ENCODE measurements around the gene C2CD2. TPM values are rescaled to one million over a fixed set of nuclear protein-coding genes. Genes with fewer than 3 reads are reported as not detected.

The C2CD2 gene
- total RNA-seq, 2 donors from 2014 or later: 10.4 to 25.4 TPM

DNA sequence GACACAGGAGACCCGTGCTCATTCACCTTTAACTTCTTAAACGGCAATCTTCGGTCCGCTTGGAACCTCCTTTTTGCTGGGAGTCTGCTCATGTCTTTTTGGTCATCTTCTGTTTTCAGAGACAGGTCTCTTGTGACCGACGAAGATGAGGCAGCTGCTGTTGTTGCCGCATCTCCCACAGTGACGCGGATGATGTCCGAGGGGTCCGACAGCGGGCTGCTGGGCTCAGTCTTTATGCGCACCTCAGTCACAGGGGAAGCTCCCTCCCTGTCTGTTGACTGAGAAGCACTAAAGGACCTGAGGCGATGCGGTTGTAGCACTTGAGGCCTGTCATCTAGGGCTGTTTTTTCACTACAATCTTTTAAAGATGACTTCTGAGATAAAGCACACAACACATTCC lies 38.8 kb upstream of the C2CD2 start:
- no peak overlapping the region for H3K4me3 ChIP-seq
- no peaks in the 10 kb centered on the region for H3K4me1 ChIP-seq
- TF ChIP-seq POLR2A (IDR thresholded peaks at IDR 0.05): no peak
- TF ChIP-seq, protein P1, sequence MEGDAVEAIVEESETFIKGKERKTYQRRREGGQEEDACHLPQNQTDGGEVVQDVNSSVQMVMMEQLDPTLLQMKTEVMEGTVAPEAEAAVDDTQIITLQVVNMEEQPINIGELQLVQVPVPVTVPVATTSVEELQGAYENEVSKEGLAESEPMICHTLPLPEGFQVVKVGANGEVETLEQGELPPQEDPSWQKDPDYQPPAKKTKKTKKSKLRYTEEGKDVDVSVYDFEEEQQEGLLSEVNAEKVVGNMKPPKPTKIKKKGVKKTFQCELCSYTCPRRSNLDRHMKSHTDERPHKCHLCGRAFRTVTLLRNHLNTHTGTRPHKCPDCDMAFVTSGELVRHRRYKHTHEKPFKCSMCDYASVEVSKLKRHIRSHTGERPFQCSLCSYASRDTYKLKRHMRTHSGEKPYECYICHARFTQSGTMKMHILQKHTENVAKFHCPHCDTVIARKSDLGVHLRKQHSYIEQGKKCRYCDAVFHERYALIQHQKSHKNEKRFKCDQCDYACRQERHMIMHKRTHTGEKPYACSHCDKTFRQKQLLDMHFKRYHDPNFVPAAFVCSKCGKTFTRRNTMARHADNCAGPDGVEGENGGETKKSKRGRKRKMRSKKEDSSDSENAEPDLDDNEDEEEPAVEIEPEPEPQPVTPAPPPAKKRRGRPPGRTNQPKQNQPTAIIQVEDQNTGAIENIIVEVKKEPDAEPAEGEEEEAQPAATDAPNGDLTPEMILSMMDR (IDR thresholded peaks at IDR 0.05): no peak
- no peak for ATAC-seq
- H3K27me3 ChIP-seq: no peaks in the 10 kb centered on the region
- no peak for DNase-seq
- intact Hi-C loops (cut with DNase I): no loop called here
- WGBS, 2 donors: 95 to 98% methylated on average over 15 of the region's 15 CpGs
- no peak overlapping the region for H3K27ac ChIP-seq
- no peaks in the 10 kb centered on the region for H3K9me3 ChIP-seq
- H3K36me3 ChIP-seq (replicated peaks in 1 of 2; ENCODE audit: insufficient read depth in 1 of 2, low read depth in 2 of 2): peaks cover 0 to 8% of the 10 kb centered on the region in 2 donors

DNA sequence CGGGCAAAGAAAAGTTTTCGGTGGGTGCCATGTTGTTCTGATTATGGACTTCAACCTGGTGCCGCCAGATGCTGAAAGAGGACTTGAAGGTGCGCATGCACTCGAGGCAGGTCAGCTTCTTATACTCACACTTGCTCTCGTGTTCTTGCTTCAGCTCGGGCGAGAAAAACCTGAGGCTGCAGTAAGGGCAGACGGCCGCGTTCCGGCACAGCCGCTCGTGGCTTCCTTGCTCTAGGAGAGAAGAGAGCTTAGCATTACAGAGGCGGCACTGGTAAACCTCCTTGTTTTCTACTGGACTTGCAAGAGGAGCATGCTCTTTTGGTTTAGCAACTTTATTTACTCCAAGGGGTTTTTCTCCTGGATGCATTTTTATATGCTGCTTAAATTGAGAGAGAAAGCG lies 37.8 kb upstream of the C2CD2 start:
- Histone ChIP-seq H3K9me3 (no peaks in the 10 kb centered on the region), H3K27me3 (no peaks in the 10 kb centered on the region), H3K4me3 (no peak overlapping the region), H3K27ac (no peak overlapping the region), H3K36me3 (replicated peaks in 1 of 2; ENCODE audit: insufficient read depth in 1 of 2, low read depth in 2 of 2) (peaks cover 0 to 8% of the 10 kb centered on the region in 2 donors), H3K4me1 (no peaks in the 10 kb centered on the region)
- TF ChIP-seq, protein P1 (IDR thresholded peaks at IDR 0.05): no peak
- TF ChIP-seq POLR2A (IDR thresholded peaks at IDR 0.05): no peak
- no peak for ATAC-seq
- DNase-seq: no peak
- intact Hi-C loops (cut with DNase I): no loop called here
- 95 to 98% methylated on average over 16 of the region's 16 CpGs for WGBS, 2 donors

DNA sequence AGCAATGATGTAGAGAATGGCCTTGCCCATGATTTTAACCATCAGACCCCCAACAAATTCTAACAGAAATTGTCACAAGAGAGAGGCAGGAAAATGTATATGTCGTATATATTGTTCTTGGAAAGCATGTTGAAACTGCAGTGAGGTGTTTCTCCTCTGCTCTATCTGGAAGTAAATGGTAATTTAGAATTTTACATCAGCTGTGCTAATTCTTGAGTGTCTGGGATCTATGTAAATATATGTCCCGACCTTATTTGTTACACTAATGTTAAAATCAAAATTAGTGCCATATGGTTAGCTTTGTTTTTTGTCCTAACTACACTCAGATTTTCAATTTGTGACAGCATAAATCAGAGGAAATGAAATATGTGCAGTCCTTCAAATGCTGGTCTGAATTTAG lies 35.9 kb upstream of the C2CD2 start:
- TF ChIP-seq, protein P1 (IDR thresholded peaks at IDR 0.05): no peak
- H3K4me3 ChIP-seq: no peak overlapping the region
- no peak overlapping the region for H3K27ac ChIP-seq
- no peaks in the 10 kb centered on the region for H3K27me3 ChIP-seq
- H3K9me3 ChIP-seq: no peaks in the 10 kb centered on the region
- 89 to 93% methylated on average over 2 of the region's 2 CpGs for WGBS, 2 donors
- ATAC-seq (no peak), DNase-seq (no peak)
- H3K36me3 ChIP-seq (replicated peaks in 1 of 2; ENCODE audit: insufficient read depth in 1 of 2, low read depth in 2 of 2): peaks cover 0 to 8% of the 10 kb centered on the region in 2 donors
- H3K4me1 ChIP-seq: no peaks in the 10 kb centered on the region
- intact Hi-C loops (cut with DNase I): no loop called here

DNA sequence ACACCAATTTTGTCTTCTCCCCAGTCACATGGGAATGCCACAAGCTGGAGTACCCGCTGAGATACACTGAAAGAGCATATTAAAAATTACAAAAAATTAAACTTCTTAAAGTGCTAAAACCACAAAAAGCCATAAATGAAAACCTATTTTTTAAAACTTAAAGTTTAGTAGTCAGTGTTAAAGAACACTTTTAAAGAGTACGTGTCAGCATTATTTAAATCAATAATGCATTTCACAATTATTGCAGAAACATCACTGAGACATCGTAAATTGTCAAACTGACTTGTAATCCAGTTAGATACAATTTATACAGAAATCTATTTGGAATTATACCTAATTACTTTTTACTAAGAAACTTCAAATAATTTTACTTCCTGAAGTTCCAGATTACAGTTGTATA lies 33.5 kb upstream of the C2CD2 start:
- intact Hi-C loops (cut with DNase I): no loop called here
- ATAC-seq: no peak
- Histone ChIP-seq H3K4me3 (no peak overlapping the region), H3K9me3 (no peaks in the 10 kb centered on the region), H3K27me3 (no peaks in the 10 kb centered on the region), H3K27ac (no peak overlapping the region), H3K4me1 (no peaks in the 10 kb centered on the region), H3K36me3 (replicated peaks in 1 of 2; ENCODE audit: insufficient read depth in 1 of 2, low read depth in 2 of 2) (peaks cover 0 to 6% of the 10 kb centered on the region in 2 donors)
- TF ChIP-seq, protein P1 (IDR thresholded peaks at IDR 0.05): no peak
- TF ChIP-seq POLR2A (IDR thresholded peaks at IDR 0.05): no peak
- 88 to 91% methylated on average over 3 of the region's 3 CpGs for WGBS, 2 donors
- DNase-seq: no peak

DNA sequence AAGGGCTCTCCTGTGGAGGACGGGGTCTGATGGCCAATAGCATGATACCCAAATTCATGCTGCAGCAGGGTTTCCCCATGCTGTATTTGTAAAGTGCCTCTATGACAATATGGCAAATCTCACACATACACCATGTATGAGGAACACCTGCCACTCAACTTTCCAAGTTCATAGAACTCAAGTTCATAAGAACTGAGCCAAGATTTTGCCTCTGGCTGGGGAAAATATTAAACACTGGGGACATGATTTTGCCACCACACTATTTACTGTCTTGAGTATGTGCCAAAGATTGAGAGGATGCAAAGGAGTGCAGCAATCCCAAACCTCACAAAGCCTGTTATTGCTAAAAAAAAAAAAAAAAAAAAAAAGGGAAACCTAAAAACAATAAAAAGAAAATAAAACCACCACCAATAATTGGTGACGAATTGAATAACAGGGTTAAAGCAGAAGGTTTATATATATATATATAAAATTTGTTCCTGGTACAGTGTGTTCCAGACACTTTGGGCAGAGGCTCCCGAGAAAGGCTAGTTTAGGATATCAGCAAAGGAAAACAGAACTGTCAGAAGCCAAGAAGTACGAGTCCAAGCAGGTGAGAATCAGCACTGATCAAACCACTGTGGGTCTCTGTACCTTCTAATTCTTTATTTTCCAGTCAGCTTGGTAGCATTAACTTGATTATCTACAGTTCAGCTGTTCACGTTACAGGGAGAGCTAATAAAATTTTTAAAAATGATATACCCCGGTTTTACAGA lies 32.0 kb upstream of the C2CD2 start:
- H3K27me3 ChIP-seq: no peaks in the 10 kb centered on the region
- H3K36me3 ChIP-seq (replicated peaks in 1 of 2; ENCODE audit: insufficient read depth in 1 of 2, low read depth in 2 of 2): no peaks in the 10 kb centered on the region
- no peaks in the 10 kb centered on the region for H3K4me1 ChIP-seq
- DNase-seq: no peak
- TF ChIP-seq, protein P1 (IDR thresholded peaks at IDR 0.05): no peak
- no peak for TF ChIP-seq POLR2A (IDR thresholded peaks at IDR 0.05)
- no peak for ATAC-seq
- 67 to 73% methylated on average over 6 of the region's 6 CpGs for WGBS, 2 donors
- H3K27ac ChIP-seq: no peak overlapping the region
- no peaks in the 10 kb centered on the region for H3K9me3 ChIP-seq
- no peak overlapping the region for H3K4me3 ChIP-seq
- intact Hi-C loops (cut with DNase I): no loop called here

Data from body of pancreas (tissue), 4 donors.